ENCODE results near the gene FMOD. TPM values are rescaled to one million over a fixed set of nuclear protein-coding genes. Genes with fewer than 3 reads are reported as not detected.

FMOD gene
- polyA plus RNA-seq, 1 donor from 2014 or later: not detected

DNA sequence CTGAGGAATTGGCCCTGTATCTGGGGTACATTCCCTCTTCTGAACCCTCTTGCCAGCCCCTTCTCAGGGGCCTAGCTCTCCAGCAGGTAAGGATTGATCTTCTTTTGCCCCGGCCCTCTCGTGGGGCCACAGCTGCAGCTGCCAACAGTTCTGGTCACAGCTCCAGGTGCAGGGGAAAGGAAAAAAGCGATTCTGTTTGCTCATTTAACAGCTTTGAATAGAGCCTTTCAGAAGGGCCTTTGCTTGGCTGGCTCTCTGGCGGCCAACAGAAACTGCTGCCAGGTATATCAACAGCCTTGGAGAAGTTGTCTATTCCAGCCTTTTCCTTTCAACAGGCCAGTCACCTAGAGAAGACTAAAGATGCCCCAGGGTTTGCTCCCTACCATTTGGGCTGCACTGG, 16.1 kb upstream of the FMOD start:
- no peaks in the 10 kb centered on the region for H3K9me3 ChIP-seq (ENCODE audit: low read length)
- H3K27ac ChIP-seq (ENCODE audit: low read length): no peak overlapping the region
- no peaks in the 10 kb centered on the region for H3K79me2 ChIP-seq (replicated peaks; ENCODE audit: insufficient read depth, low read length)
- H3F3A ChIP-seq (ENCODE audit: insufficient read depth, low read length, poor library complexity, severe bottlenecking): no peaks in the 10 kb centered on the region
- TF ChIP-seq EP300 (conservative IDR thresholded peaks at IDR 0.05; ENCODE audit: poor library complexity, severe bottlenecking): no peak
- TF ChIP-seq, protein P1, sequence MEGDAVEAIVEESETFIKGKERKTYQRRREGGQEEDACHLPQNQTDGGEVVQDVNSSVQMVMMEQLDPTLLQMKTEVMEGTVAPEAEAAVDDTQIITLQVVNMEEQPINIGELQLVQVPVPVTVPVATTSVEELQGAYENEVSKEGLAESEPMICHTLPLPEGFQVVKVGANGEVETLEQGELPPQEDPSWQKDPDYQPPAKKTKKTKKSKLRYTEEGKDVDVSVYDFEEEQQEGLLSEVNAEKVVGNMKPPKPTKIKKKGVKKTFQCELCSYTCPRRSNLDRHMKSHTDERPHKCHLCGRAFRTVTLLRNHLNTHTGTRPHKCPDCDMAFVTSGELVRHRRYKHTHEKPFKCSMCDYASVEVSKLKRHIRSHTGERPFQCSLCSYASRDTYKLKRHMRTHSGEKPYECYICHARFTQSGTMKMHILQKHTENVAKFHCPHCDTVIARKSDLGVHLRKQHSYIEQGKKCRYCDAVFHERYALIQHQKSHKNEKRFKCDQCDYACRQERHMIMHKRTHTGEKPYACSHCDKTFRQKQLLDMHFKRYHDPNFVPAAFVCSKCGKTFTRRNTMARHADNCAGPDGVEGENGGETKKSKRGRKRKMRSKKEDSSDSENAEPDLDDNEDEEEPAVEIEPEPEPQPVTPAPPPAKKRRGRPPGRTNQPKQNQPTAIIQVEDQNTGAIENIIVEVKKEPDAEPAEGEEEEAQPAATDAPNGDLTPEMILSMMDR (IDR thresholded peaks at IDR 0.05; ENCODE audit: poor library complexity, severe bottlenecking): no peak
- TF ChIP-seq, protein P2, sequence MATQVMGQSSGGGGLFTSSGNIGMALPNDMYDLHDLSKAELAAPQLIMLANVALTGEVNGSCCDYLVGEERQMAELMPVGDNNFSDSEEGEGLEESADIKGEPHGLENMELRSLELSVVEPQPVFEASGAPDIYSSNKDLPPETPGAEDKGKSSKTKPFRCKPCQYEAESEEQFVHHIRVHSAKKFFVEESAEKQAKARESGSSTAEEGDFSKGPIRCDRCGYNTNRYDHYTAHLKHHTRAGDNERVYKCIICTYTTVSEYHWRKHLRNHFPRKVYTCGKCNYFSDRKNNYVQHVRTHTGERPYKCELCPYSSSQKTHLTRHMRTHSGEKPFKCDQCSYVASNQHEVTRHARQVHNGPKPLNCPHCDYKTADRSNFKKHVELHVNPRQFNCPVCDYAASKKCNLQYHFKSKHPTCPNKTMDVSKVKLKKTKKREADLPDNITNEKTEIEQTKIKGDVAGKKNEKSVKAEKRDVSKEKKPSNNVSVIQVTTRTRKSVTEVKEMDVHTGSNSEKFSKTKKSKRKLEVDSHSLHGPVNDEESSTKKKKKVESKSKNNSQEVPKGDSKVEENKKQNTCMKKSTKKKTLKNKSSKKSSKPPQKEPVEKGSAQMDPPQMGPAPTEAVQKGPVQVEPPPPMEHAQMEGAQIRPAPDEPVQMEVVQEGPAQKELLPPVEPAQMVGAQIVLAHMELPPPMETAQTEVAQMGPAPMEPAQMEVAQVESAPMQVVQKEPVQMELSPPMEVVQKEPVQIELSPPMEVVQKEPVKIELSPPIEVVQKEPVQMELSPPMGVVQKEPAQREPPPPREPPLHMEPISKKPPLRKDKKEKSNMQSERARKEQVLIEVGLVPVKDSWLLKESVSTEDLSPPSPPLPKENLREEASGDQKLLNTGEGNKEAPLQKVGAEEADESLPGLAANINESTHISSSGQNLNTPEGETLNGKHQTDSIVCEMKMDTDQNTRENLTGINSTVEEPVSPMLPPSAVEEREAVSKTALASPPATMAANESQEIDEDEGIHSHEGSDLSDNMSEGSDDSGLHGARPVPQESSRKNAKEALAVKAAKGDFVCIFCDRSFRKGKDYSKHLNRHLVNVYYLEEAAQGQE (IDR thresholded peaks at IDR 0.05; ENCODE audit: borderline replicate concordance): no peak
- TF ChIP-seq EZH2 (IDR thresholded peaks at IDR 0.05; ENCODE audit: borderline replicate concordance, insufficient read depth, low read length, poor library complexity, severe bottlenecking): no peak
- TF ChIP-seq POLR2AphosphoS5 (IDR thresholded peaks at IDR 0.05): no peak
- TF ChIP-seq MXI1 (conservative IDR thresholded peaks at IDR 0.05; ENCODE audit: poor library complexity, severe bottlenecking): no peak
- no peak for TF ChIP-seq RAD21 (conservative IDR thresholded peaks at IDR 0.05)
- TF ChIP-seq SMC3 (conservative IDR thresholded peaks at IDR 0.05; ENCODE audit: poor library complexity): no peak
- no peak for TF ChIP-seq TAF1 (IDR thresholded peaks at IDR 0.05; ENCODE audit: low read depth)
- H3K4me2 ChIP-seq (ENCODE audit: low read length): no peak overlapping the region
- H3K4me3 ChIP-seq (ENCODE audit: low read length): no peak overlapping the region
- H2AFZ ChIP-seq (ENCODE audit: low read depth, low read length): no peak overlapping the region
- H4K20me1 ChIP-seq (ENCODE audit: insufficient read depth): no peaks in the 10 kb centered on the region
- no peaks in the 10 kb centered on the region for H3K9me2 ChIP-seq (ENCODE audit: insufficient read depth, low read length)
- H3K36me3 ChIP-seq (ENCODE audit: insufficient read depth, low read length): no peaks in the 10 kb centered on the region
- H3K27me3 ChIP-seq (ENCODE audit: insufficient read depth, low read depth, low read length): no peaks in the 10 kb centered on the region
- H3K9ac ChIP-seq (ENCODE audit: low read length): no peak overlapping the region

GRCh38 chr1:203366476-203366875, 15.6 kb upstream of the FMOD start:
- Histone ChIP-seq H3F3A (ENCODE audit: insufficient read depth, low read length, poor library complexity, severe bottlenecking) (no peaks in the 10 kb centered on the region), H3K27me3 (ENCODE audit: insufficient read depth, low read depth, low read length) (no peaks in the 10 kb centered on the region), H3K4me2 (ENCODE audit: low read length) (no peak overlapping the region), H3K27ac (ENCODE audit: low read length) (no peak overlapping the region), H3K9me3 (ENCODE audit: low read length) (no peaks in the 10 kb centered on the region), H3K9me2 (ENCODE audit: insufficient read depth, low read length) (no peaks in the 10 kb centered on the region), H2AFZ (ENCODE audit: low read depth, low read length) (no peak overlapping the region), H4K20me1 (ENCODE audit: insufficient read depth) (no peaks in the 10 kb centered on the region), H3K79me2 (replicated peaks; ENCODE audit: insufficient read depth, low read length) (no peaks in the 10 kb centered on the region), H3K4me3 (ENCODE audit: low read length) (no peak overlapping the region), H3K36me3 (ENCODE audit: insufficient read depth, low read length) (no peaks in the 10 kb centered on the region), H3K9ac (ENCODE audit: low read length) (no peak overlapping the region)
- TF ChIP-seq EP300 (conservative IDR thresholded peaks at IDR 0.05; ENCODE audit: poor library complexity, severe bottlenecking) (no peak), TAF1 (IDR thresholded peaks at IDR 0.05; ENCODE audit: low read depth) (no peak), MXI1 (conservative IDR thresholded peaks at IDR 0.05; ENCODE audit: poor library complexity, severe bottlenecking) (no peak), SMC3 (conservative IDR thresholded peaks at IDR 0.05; ENCODE audit: poor library complexity) (no peak)
- TF ChIP-seq, protein P1 (IDR thresholded peaks at IDR 0.05; ENCODE audit: poor library complexity, severe bottlenecking): no peak
